ENCODE data around the gene EMC9.
"Not testable (repeated sequence)": the region's sequence is repeated elsewhere in the genome, so short reads cannot be mapped to it uniquely, and the experiment has no call there.

The EMC9 gene

DNA sequence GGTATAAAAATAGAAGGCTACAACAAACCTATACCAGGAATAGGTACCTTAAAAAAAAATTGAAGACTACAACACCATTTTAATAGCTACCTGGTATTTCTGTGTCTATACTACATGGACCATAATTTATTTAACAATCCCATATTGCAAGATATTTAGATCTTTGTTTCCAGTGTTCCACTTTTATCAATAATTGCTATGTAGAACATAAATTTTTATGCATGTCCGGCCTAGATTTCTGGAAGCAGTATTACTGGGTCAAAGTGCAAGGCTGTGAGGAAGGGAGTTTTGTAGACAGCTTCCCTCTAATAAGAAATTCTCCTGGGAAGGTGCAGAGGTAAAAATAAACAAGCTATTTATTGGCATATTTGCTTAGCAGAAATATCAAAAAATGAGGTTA is 30.9 kb downstream of the EMC9 start:
- Histone ChIP-seq H3K27ac (no peak overlapping the region), H3K4me3 (no peak overlapping the region), H3K9me3 (no peaks in the 10 kb centered on the region), H3K36me3 (no peaks in the 10 kb centered on the region), H3K27me3 (no peaks in the 10 kb centered on the region), H3K4me1 (peaks cover 30% of the 10 kb centered on the region), H4K20me1 (no peaks in the 10 kb centered on the region), H3K9ac (no peak overlapping the region), H3K4me2 (no peak overlapping the region)
- no peak for TF ChIP-seq Cebpa-rat (IDR thresholded peaks at IDR 0.05)

DNA sequence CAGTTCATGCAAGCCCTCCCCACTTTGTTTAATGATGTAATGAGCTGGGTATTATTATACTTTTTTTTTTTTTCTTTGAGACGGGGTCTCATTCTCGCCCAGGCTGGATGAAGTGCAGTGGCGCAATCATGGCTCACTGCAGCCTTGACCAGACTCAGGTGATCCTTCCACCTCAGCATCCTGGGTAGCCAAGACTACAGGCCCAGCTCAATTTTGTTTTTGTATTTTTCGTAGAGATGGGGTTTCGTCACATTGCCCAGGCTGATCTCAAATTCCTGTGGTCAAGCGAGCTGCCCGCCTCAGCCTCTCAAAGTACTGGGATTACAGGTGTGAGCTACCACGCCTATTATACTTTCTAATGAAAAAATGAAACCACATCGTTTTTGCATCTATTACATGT is 31.3 kb downstream of the EMC9 start:
- Histone ChIP-seq H3K27me3 (no peaks in the 10 kb centered on the region), H3K9me3 (peaks cover 2% of the 10 kb centered on the region; the same call in 1 of the 2 replicates), H3K4me1 (peaks cover 28% of the 10 kb centered on the region), H3K4me3 (no peak overlapping the region), H3K27ac (no peak overlapping the region), H3K9ac (no peak overlapping the region), H4K20me1 (no peaks in the 10 kb centered on the region), H3K4me2 (no peak overlapping the region), H3K36me3 (peaks cover 4% of the 10 kb centered on the region; the same call in 1 of the 2 replicates)
- no peak for TF ChIP-seq Cebpa-rat (IDR thresholded peaks at IDR 0.05)

GRCh38 chr14:24108336-24108874 is 33.0 kb downstream of the EMC9 start:
- Histone ChIP-seq H3K4me1 (peaks cover 26% of the 10 kb centered on the region), H3K4me3 (no peak overlapping the region), H3K9ac (no peak overlapping the region), H3K9me3 (peaks cover 19% of the 10 kb centered on the region), H3K27ac (no peak overlapping the region), H4K20me1 (no peaks in the 10 kb centered on the region), H3K36me3 (peaks cover 21% of the 10 kb centered on the region), H3K27me3 (no peaks in the 10 kb centered on the region), H3K4me2 (no peak overlapping the region)
- TF ChIP-seq Cebpa-rat (IDR thresholded peaks at IDR 0.05) = no peak

DNA sequence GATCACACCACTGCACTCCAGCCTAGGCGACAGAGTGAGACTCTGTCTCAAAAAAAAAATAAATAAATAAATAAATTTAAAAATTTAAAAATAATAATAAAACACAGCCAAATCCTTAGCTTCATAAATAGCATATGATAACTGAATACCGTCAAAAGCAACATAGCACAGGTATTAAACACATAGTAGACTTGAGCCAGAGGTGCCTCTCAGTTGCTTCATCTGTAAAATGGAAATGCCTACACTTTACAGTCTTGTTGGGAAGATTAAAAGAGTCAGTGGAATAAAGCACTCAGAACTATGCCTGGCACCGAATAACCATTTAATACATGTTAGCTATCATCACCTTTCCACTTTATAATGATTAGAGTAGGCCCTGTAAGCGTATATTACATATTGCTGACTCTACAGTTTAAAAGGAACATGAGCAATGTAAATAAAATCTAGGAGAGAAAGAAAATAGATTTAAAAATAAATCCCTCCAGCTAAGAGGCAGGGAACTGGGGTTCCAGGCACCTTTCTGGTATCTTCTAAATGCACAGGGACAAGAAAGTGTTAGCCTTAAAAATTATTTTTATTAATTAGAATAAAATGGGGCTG is 34.6 kb downstream of the EMC9 start:
- Histone ChIP-seq H3K9ac (no peak overlapping the region), H3K36me3 (peaks cover 37% of the 10 kb centered on the region), H3K27ac (no peak overlapping the region), H4K20me1 (no peaks in the 10 kb centered on the region), H3K4me1 (peaks cover 25% of the 10 kb centered on the region), H3K4me3 (no peak overlapping the region), H3K4me2 (no peak overlapping the region), H3K9me3 (peaks cover 29% of the 10 kb centered on the region), H3K27me3 (no peaks in the 10 kb centered on the region)
- no peak for TF ChIP-seq Cebpa-rat (IDR thresholded peaks at IDR 0.05)

DNA sequence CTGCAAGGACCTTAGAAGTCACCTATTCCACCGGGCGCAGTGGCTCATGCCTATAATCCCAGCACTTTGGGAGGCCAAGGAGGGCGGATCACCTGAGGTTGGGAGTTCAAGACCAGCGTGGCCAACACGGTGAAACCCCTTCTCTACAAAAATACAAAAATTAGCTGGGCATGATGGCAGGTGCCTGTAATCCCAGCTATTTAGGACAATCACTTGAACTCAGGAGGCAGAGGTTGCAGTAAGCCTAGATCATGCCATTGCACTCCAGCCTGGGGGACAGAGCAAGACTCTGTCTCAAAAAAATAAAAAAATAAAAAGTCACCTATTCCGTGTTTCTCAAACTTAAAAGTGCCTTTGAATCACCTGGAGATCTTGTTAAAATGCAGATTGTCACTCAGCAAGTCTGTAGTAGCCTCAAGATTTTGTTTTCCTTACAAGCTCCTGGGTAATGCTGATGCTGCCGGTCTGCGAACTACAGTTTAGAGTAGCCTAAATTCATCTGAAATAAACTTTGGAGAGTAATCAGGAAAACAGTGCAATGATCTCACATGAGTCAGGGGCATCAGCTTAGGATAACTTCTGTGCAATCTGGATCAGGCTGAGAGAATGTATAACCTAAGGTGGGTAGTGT is 35.7 kb downstream of the EMC9 start:
- H3K4me1 ChIP-seq = peaks cover 20% of the 10 kb centered on the region
- H3K27ac ChIP-seq, H3K4me2 ChIP-seq, H3K27me3 ChIP-seq, H3K4me3 ChIP-seq, H3K9ac ChIP-seq, H4K20me1 ChIP-seq: not testable (repeated sequence)
- peaks cover 48% of the 10 kb centered on the region for H3K36me3 ChIP-seq
- peaks cover 29% of the 10 kb centered on the region for H3K9me3 ChIP-seq

- no peak overlapping the region for H3K27ac ChIP-seq
- no peaks in the 10 kb centered on the region for H3K27me3 ChIP-seq
- H4K20me1 ChIP-seq = no peaks in the 10 kb centered on the region
- no peak for TF ChIP-seq Cebpa-rat (IDR thresholded peaks at IDR 0.05)
- H3K4me3 ChIP-seq = no peak overlapping the region
- H3K4me2 ChIP-seq = no peak overlapping the region
- no peak overlapping the region for H3K9ac ChIP-seq
- peaks cover 29% of the 10 kb centered on the region for H3K9me3 ChIP-seq
- peaks cover 2% of the 10 kb centered on the region for H3K4me1 ChIP-seq
- H3K36me3 ChIP-seq = peaks cover 70% of the 10 kb centered on the region
These were observed 37.9 kb downstream of the EMC9 start for GRCh38 chr14:24103451-24103850.

- H3K4me3 ChIP-seq = no peak overlapping the region
- peaks cover 80% of the 10 kb centered on the region for H3K36me3 ChIP-seq
- no peak overlapping the region for H3K27ac ChIP-seq
- H3K9ac ChIP-seq = no peak overlapping the region
- no peak overlapping the region for H3K4me2 ChIP-seq
- H4K20me1 ChIP-seq = no peaks in the 10 kb centered on the region
- no peaks in the 10 kb centered on the region for H3K4me1 ChIP-seq
- H3K27me3 ChIP-seq = no peaks in the 10 kb centered on the region
- no peak for TF ChIP-seq Cebpa-rat (IDR thresholded peaks at IDR 0.05)
- peaks cover 29% of the 10 kb centered on the region for H3K9me3 ChIP-seq
These were observed 38.9 kb downstream of the EMC9 start for GRCh38 chr14:24102357-24103048.

DNA sequence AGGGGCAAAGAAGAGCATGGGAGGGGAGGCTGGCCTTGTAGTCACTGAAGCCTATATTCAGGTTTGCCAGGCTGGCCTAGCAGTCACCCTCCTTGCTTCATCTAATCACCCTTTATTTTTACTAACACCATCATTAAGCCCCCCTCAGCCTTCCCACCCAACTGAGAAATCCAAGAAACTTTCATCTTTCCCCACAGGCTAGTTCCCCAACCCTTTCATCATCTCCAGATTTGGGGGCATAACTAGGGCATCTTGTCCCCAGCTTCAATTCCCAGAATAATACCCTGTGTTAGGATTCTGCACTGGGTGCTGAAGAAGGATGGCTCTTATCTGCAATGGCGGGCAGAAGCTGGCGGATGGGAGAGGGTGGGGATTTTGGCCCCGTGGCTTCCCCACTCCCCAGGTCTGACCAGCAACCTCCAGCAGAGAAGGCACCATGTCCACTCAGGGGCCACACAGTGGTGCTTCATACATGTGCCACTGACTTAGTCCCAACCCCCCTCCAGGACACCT is 40.4 kb downstream of the EMC9 start:
- peaks cover 10% of the 10 kb centered on the region for H3K4me1 ChIP-seq
- TF ChIP-seq Cebpa-rat (IDR thresholded peaks at IDR 0.05) = no peak
- no peak overlapping the region for H3K4me2 ChIP-seq
- H3K4me3 ChIP-seq = no peak overlapping the region
- H4K20me1 ChIP-seq = no peaks in the 10 kb centered on the region
- H3K27me3 ChIP-seq = no peaks in the 10 kb centered on the region
- no peak overlapping the region for H3K27ac ChIP-seq
- peaks cover 91% of the 10 kb centered on the region for H3K36me3 ChIP-seq
- no peak overlapping the region for H3K9ac ChIP-seq
- H3K9me3 ChIP-seq = peaks cover 29% of the 10 kb centered on the region

GRCh38 chr14:24100197-24100981 is 41.0 kb downstream of the EMC9 start:
- Histone ChIP-seq H3K4me3 (no peak overlapping the region), H3K27ac (no peak overlapping the region), H3K36me3 (peaks cover 91% of the 10 kb centered on the region), H3K27me3 (no peaks in the 10 kb centered on the region), H3K4me2 (no peak overlapping the region), H3K9me3 (peaks cover 29% of the 10 kb centered on the region), H4K20me1 (no peaks in the 10 kb centered on the region), H3K9ac (no peak overlapping the region), H3K4me1 (peaks cover 17% of the 10 kb centered on the region)
- TF ChIP-seq Cebpa-rat (IDR thresholded peaks at IDR 0.05) = no peak

All from BLaER1 (cell line).